HG02840 (cell line): ENCODE measurements around the gene SEC24C.
"Not testable (repeated sequence)": the region's sequence is repeated elsewhere in the genome, so short reads cannot be mapped to it uniquely, and the experiment has no call there.

Experiments used
- ATAC-seq: cut with Tn5 transposase; IDR thresholded peaks from one replicate; pipeline ENCODE4 v1.9.1; 2021; ENCODE audit warnings: mild to moderate bottlenecking, moderate library complexity, moderate number of reproducible peaks; ENCODE audit not compliant: unreplicated experiment, low FRiP score

The SEC24C gene

GRCh38 chr10:73730153-73730906 lies 13.8 kb upstream of the SEC24C start:
- ATAC-seq, result peak; percentile 94

DNA sequence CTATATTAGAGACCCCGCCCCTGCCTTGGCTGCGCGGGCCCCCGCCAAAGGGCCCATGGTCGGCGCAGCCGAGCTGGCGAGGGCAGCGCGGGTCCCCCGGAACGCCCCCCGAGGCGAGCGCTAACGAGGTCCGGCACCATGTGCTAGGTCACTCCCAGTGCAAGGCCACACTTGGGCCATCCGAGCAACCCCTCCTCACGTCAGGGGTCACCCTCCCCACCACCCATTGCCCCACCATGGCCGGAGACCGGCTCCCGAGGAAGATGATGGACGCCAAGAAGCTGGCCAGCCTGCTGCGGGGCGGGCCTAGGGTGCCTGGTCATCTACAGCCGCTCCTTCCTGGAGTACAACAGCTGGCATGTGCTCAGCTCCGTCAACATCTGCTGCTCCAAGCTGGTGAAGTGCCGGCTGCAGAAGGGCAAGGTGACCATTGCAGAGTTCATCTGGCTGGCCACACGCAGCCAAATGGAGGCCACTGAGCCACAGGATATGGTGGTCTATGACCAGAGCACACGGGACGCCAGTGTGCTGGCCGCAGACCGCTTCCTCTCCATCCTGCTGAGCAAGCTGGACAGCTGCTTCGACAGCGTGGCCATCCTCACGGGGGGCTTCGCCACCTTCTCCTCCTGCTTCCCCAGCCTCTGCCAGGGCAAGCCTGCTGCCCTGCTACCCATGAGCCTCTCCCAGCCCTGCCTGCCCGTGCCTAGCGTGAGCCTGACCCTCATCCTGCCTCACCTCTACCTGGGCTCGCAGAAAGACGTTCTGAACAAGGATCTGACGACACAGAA lies 12.4 kb upstream of the SEC24C start:
- no peak for ATAC-seq

- no peak for ATAC-seq
Observed at GRCh38 chr10:73732426-73732825, 11.7 kb upstream of the SEC24C start.

DNA sequence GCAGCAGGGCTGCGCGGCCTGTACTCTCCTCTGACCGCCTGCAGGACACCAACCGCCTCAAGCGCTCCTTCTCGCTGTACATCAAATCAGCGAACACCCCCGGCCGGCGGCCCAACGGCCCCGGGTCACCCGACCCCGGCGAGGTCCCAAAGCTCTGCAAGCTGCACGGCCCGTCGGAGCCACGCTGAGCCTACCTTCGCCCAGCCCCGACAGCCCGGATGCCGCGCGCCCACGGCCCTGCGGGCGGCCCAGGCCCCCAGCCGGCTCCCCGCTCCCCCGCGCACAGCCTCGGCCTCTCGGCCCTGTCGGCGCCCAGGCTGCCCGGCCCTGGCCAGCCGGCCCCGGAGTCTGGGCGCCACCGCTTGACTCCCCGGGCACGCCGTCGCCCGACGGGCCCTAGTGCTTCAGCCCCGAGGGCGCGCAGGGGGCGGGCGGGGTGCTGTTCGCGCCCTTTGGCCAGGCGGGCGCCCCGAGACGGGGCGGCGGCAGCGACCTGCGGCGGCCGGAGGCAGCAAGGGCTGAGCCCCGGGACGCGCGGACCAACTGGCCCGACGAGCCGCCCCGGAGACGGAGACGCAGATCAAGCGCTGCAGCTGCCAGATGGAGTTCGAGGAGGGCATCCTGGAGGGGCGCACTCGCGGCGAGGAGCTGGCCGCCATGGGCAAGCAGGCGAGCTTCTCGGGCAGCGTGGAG lies 11.1 kb upstream of the SEC24C start:
- ATAC-seq, result no peak

DNA sequence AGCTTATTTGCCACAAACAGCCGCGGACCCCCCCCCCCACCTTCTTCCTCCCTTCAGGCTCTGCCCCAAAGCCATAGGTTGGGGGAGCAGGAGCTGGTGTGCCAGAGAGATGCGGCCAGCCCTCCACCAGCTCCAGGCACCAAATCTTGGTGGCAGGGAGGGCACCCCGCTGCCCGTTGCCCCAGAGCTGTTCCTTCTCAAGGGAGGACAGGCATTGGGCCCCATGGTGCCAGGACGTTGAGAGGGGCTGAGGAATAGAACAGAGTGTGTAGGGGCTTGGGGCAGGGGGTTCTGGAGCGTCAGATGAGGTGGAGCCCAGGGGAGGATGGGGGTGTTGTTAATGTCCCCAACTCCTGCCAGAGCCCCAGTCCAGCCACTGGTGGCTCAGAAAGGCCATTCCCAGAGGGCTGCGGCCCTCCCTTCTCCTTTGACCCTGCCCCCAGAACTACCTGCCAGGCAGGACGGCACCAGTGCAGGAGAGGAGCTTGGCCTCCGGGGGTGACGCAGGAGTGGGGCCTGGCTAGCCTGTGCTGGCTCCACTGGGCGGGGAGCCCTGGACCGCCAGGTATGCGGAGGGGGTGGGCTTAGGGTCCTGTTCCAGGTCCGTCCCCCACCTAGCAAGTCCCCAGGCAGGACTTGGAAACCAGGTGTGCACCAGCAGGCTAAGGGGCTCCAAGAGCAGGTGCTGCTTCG lies 10.0 kb upstream of the SEC24C start:
- no peak for ATAC-seq

- no peak for ATAC-seq
Observed at GRCh38 chr10:73734796-73735305, 9.3 kb upstream of the SEC24C start.

DNA sequence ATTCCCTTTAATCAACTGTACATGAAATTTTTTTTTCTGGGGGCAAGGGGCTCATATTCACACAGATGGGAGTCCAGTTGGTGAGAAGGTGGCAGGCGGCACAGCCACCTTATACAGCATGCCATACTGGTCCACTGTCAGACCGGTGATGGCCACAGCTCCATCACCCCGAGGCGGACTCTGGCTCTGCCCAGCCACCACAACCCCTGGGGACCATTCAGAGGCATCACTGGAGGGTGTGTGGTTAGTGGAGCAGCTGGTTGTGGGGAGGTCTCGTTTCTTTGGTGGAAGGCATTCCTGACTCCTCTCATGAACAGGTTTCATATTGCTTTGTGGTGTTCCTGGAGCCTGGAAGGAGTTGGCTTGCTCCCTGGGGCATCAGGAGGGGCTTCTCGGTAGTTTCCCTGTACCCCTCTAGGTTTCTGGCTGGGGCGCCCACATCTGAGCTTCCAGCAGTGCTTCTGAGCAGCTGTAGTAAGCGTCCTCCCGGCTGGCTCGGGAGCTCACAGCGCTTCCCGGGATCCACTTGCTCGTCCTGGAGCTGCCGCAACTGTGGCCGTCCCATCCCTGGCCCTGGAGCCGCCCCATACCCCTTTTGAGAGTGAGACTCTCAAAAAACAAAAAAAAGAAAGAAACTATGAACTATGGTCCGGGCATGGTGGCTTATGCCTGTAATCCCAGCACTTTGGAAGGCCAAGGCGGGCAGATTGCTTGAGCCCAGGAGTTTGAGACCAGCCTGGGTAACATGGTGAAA lies 3.5 kb upstream of the SEC24C start:
- ATAC-seq, result not testable (repeated sequence)

GRCh38 chr10:73742454-73742734 lies 1.8 kb upstream of the SEC24C start:
- ATAC-seq, result no peak

DNA sequence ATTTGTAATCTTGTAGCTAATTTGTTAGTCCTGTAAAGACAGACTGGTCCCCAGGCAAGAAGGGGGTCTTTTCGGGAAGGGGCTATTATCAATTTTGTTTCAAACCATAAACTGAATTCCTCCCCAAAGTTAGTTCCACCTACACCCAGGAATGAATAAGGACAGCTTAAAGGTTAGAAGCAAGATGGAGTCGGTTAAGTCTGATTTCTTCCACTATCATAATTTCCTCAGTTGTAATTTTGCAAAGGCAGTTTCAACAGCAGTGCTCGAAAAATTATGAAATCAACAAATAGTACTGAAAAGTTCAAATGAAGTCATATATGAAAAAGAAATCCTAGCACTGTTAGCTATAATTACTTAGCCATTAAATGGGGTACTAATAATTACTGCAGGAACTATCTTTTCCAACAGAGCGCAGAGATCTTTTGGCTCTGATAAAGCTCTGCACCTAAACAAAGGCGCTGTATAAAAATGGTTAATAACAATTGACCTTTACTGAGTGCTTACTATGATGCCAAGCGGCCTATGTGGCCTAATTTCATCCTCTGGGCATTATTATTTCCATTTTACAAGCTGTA lies 756 bp upstream of the SEC24C start:
- ATAC-seq, result no peak

- ATAC-seq, result peak; percentile 19
Observed at GRCh38 chr10:73744664-73744975, 448 bp downstream of the SEC24C start.

DNA sequence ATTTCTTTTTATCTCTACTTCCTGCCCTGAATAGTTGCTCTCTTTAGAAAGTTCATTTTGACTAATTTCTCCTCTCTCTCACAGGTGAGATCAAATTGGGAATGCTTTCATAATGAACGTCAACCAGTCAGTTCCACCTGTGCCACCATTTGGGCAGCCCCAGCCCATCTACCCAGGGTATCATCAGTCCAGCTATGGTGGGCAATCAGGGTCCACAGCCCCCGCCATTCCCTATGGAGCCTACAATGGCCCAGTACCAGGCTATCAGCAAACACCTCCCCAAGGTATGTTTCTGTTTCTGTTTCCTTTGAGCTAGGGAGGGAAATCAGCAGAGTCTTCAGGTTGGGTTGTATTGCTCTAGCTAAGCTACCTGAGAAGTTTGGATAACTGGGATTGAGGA lies 2.5 kb downstream of the SEC24C start:
- ATAC-seq, result no peak

DNA sequence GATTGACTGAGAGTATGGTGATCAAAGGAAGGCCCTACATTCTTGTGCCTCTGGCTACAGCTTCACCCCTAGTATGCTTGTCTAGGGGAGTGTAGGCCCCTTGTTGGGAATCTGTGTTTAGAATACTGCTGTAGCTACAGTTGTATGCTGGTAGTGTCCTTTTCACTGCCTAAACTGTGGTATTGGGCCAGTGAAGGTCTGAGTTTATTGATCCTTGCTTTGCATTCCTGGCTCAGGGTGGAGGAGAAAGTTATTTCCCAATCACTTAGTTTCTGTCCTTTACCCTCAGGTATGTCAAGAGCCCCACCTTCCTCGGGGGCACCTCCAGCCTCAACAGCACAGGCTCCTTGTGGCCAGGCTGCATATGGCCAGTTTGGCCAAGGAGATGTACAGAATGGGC lies 6.6 kb downstream of the SEC24C start:
- no peak for ATAC-seq

- ATAC-seq, result no peak
Observed at GRCh38 chr10:73756183-73756582, 12.0 kb downstream of the SEC24C start.

GRCh38 chr10:73758704-73759511 lies 14.7 kb downstream of the SEC24C start:
- ATAC-seq, result no peak

GRCh38 chr10:73759512-73760115 lies 15.4 kb downstream of the SEC24C start:
- ATAC-seq, result no peak

GRCh38 chr10:73761781-73762180 lies 17.6 kb downstream of the SEC24C start:
- no peak for ATAC-seq

DNA sequence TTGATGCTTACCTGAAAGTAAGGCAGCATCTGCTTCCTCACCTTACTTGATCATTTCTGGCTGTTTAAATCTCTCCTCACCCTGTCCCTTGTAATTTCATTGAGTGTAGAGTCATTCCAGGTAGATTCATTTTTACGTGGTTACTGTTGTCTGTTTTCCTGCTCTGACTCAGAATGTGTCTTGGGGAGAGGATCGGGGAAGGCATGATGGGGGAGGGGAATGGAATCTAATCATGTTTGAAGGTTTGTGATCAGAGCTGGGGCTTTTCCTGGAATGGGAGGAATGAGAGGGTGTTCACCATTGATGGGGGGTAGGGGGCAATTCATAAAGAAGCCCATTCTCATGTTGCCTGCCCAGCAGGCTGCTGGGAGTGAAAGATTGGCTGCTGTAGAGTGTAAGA lies 18.7 kb downstream of the SEC24C start:
- ATAC-seq, result no peak

- ATAC-seq, result no peak
Observed at GRCh38 chr10:73763343-73763742, 19.2 kb downstream of the SEC24C start.

- no peak for ATAC-seq
Observed at GRCh38 chr10:73765066-73765465, 20.9 kb downstream of the SEC24C start.
